Endodermal cell (in vitro differentiated cells): ENCODE data around the gene JMY. TPM values are rescaled to one million over a fixed set of nuclear protein-coding genes. Genes with fewer than 3 reads are reported as not detected.

Experiments
- DNase-seq: peaks from one replicate; pipeline ENCODE4 v3.0.0-alpha.2; 2017
- H3K27ac ChIP-seq: 2 replicates; pipeline ENCODE4 v1.5.1; 2013; ENCODE audit warnings: mild to moderate bottlenecking, low read depth, low read length, moderate library complexity
- H3K27me3 ChIP-seq: 2 replicates; pipeline ENCODE4 v1.6.1; 2013; ENCODE audit warnings: mild to moderate bottlenecking, low read length, moderate library complexity; ENCODE audit not compliant: insufficient read depth, control insufficient read depth, poor library complexity, severe bottlenecking
- H3K36me3 ChIP-seq: 2 replicates; pipeline ENCODE4 v1.7.0; 2013; ENCODE audit warnings: mild to moderate bottlenecking, low read length, moderate library complexity; ENCODE audit not compliant: control insufficient read depth, insufficient read depth
- H3K4me1 ChIP-seq: one replicate; pipeline ENCODE4 v1.7.0; 2013; ENCODE audit warnings: low read length; ENCODE audit not compliant: control insufficient read depth, insufficient read depth
- H3K4me3 ChIP-seq: 2 replicates; pipeline ENCODE4 v1.5.1; 2013; ENCODE audit warnings: mild to moderate bottlenecking, low read length, moderate library complexity
- H3K9ac ChIP-seq: 2 replicates; pipeline ENCODE4 v1.6.1; 2013; ENCODE audit warnings: mild to moderate bottlenecking, low read length, moderate library complexity; ENCODE audit not compliant: poor library complexity, severe bottlenecking; ENCODE audit errors: extremely low read depth
- H3K9me3 ChIP-seq: 2 replicates; pipeline ENCODE4 v1.6.1; 2013; ENCODE audit warnings: mild to moderate bottlenecking, low read length, moderate library complexity; ENCODE audit not compliant: control insufficient read depth
- H3K27ac Mint-ChIP-seq: 2 replicates; pipeline ENCODE4 v1.8.0; 2020; ENCODE audit warnings: mixed read lengths
- H3K27me3 Mint-ChIP-seq: 2 replicates; pipeline ENCODE4 v1.8.0; 2021; ENCODE audit warnings: mild to moderate bottlenecking, mixed read lengths; ENCODE audit not compliant: insufficient read depth
- H3K36me3 Mint-ChIP-seq: 2 replicates; pipeline ENCODE4 v1.8.0; 2020; ENCODE audit warnings: low read depth, mixed read lengths
- H3K4me1 Mint-ChIP-seq: 2 replicates; pipeline ENCODE4 v1.8.0; 2020; ENCODE audit warnings: mixed read lengths
- H3K4me3 Mint-ChIP-seq: 2 replicates; pipeline ENCODE4 v1.8.0; 2020; ENCODE audit warnings: mild to moderate bottlenecking, moderate library complexity, mixed read lengths
- H3K9me3 Mint-ChIP-seq: 2 replicates; pipeline ENCODE4 v1.8.0; 2020; ENCODE audit warnings: mild to moderate bottlenecking, mixed read lengths
- CTCF ChIP-seq: fragments of 200-600 bp; sonication (generic); conservative IDR thresholded peaks from 2 replicates; pipeline ENCODE4 v1.5.0; 2021; ENCODE audit warnings: antibody characterized with exemption, mild to moderate bottlenecking
- WGBS, 2 experiments: methylation state at CpG; one replicate each; pipeline versions ENCODE4 v1.1.5 to v1.1.7; 2013; ENCODE audit warnings: missing lambda C conversion rate in 2 of 2, mixed read lengths in 1 of 2; ENCODE audit not compliant: insufficient coverage in 1 of 2, insufficient read length in 1 of 2; 5-methylcytosine and 5-hydroxymethylcytosine counted together
- total RNA-seq, 2 donors: library from RNA; stranded (reverse); fragmentation: NEBNext Ultra II Directional in 1 of 2; extraction: Animal tissue kit (Norgen Biotek cat#: 25700) in 1 of 2; gene quantifications; 2 replicates in 1 of 2; 3 replicates in 1 of 2; pipeline ENCODE4 v1.2.1, GENCODE V29; 2021

JMY gene
- total RNA-seq, 2 donors from 2014 or later = 19.4 to 20.8 TPM

GRCh38 chr5:79269733-79270166 lies 33.8 kb downstream of the JMY start:
- no peaks in the 10 kb centered on the region for H3K4me1 Mint-ChIP-seq

GRCh38 chr5:79273341-79273740 lies 37.4 kb downstream of the JMY start:
- WGBS, 2 experiments = 88 to 96% methylated on average over 4 of the region's 4 CpGs
- H3K36me3 Mint-ChIP-seq = peaks cover 43% of the 10 kb centered on the region

More at GRCh38 chr5:79269733-79270166, 33.8 kb downstream of the JMY start:
- DNase-seq = no peak
- H3K9me3 Mint-ChIP-seq = peaks cover 13% of the 10 kb centered on the region
- Histone ChIP-seq H3K36me3 (no peaks in the 10 kb centered on the region), H3K4me3 (no peak overlapping the region), H3K4me1 (no peaks in the 10 kb centered on the region), H3K27ac (no peak overlapping the region), H3K9ac (no peak overlapping the region), H3K9me3 (peaks cover 20% of the 10 kb centered on the region), H3K27me3 (no peaks in the 10 kb centered on the region)
- H3K4me3 Mint-ChIP-seq = no peak overlapping the region
- no peak overlapping the region for H3K27ac Mint-ChIP-seq
- TF ChIP-seq CTCF = no peak
- H3K36me3 Mint-ChIP-seq = peaks cover 34% of the 10 kb centered on the region
- no peaks in the 10 kb centered on the region for H3K27me3 Mint-ChIP-seq
- 99 to 100% methylated on average over 1 to 3 of the region's 3 CpGs for WGBS, 2 experiments

GRCh38 chr5:79284846-79285245 lies 48.9 kb downstream of the JMY start:
- Histone ChIP-seq H3K9me3 (peaks cover 3% of the 10 kb centered on the region), H3K27me3 (no peaks in the 10 kb centered on the region), H3K4me3 (no peak overlapping the region), H3K9ac (no peak overlapping the region), H3K27ac (no peak overlapping the region), H3K4me1 (no peaks in the 10 kb centered on the region), H3K36me3 (peaks cover 23% of the 10 kb centered on the region)
- Mint-ChIP-seq H3K4me1 (no peaks in the 10 kb centered on the region), H3K9me3 (no peaks in the 10 kb centered on the region), H3K36me3 (peaks cover 54% of the 10 kb centered on the region), H3K4me3 (no peak overlapping the region), H3K27ac (no peak overlapping the region), H3K27me3 (no peaks in the 10 kb centered on the region)
- no peak for TF ChIP-seq CTCF
- WGBS, 2 experiments = 92 to 93% methylated on average over 2 to 3 of the region's 3 CpGs
- no peak for DNase-seq

More at GRCh38 chr5:79273341-79273740, 37.4 kb downstream of the JMY start:
- peaks cover 4% of the 10 kb centered on the region for H3K36me3 ChIP-seq
- DNase-seq = no peak
- no peak for TF ChIP-seq CTCF
- no peak overlapping the region for H3K27ac Mint-ChIP-seq
- no peak overlapping the region for H3K4me3 Mint-ChIP-seq
- H3K4me3 ChIP-seq = no peak overlapping the region
- no peak overlapping the region for H3K27ac ChIP-seq
- peaks cover 20% of the 10 kb centered on the region for H3K9me3 ChIP-seq
- no peaks in the 10 kb centered on the region for H3K27me3 Mint-ChIP-seq
- no peaks in the 10 kb centered on the region for H3K4me1 ChIP-seq
- no peaks in the 10 kb centered on the region for H3K27me3 ChIP-seq
- no peak overlapping the region for H3K9ac ChIP-seq
- H3K4me1 Mint-ChIP-seq = no peaks in the 10 kb centered on the region
- H3K9me3 Mint-ChIP-seq = peaks cover 13% of the 10 kb centered on the region
